Liver (tissue), 3 donors: ENCODE results near the gene FOXS1.

ENCODE experiments used
- CTCF ChIP-seq: fragments of 150-350 bp; IDR thresholded peaks from 2 replicates; pipeline ENCODE4 v1.5.1; 2017; ENCODE audit warnings: improper control_type of control experiment, low read depth, low read length; ENCODE audit not compliant: missing input control
- GABPA ChIP-seq, 2 donors: IDR thresholded peaks in 1 of 2; conservative IDR thresholded peaks in 1 of 2; 2 replicates each; pipeline ENCODE4 v1.6.1; 2016; ENCODE audit warnings: antibody characterized with exemption in 2 of 2, mild to moderate bottlenecking in 1 of 2, moderate library complexity in 1 of 2
- donor health status: healthy.
- donor health status: healthy.

GRCh38 chr20:31851240-31851955 is 6.0 kb upstream of the FOXS1 start:
- TF ChIP-seq GABPA (IDR thresholded peaks at IDR 0.05 in 1 of 2, conservative IDR thresholded peaks at IDR 0.05 in 1 of 2) (no peak), CTCF (no peak)
